Body of pancreas (tissue), 4 donors: ENCODE data around the gene ADGRG2.

Experiments used
- CTCF ChIP-seq, 7 experiments: fragments of 450-650 bp in 4 of 7; fragments of 200-600 bp in 3 of 7; sonication (generic) in 3 of 7; IDR thresholded peaks; one replicate each; pipeline ENCODE4 v1.5.1; 2016 to 2019; ENCODE audit warnings: antibody characterized with exemption in 7 of 7
- POLR2A ChIP-seq, 3 donors: fragments of 450-650 bp; IDR thresholded peaks; one replicate each; pipeline ENCODE4 v1.6.1; 2016; ENCODE audit warnings: antibody characterized with exemption in 3 of 3, mild to moderate bottlenecking in 2 of 3

- TF ChIP-seq POLR2A (IDR thresholded peaks at IDR 0.05) (no peak), CTCF (IDR thresholded peaks at IDR 0.05) (no peak)
Measured at GRCh38 chrX:18983666-18984380, 138.4 kb downstream of the ADGRG2 start, which contains the start of gene PHKA2.
